ENCODE measurements around the gene NFKBIE. TPM values are rescaled to one million over a fixed set of nuclear protein-coding genes. Genes with fewer than 3 reads are reported as not detected.

The NFKBIE gene
- total and polyA plus RNA-seq, 2 of the 13 experiments (the other 11 are each of a cell fraction or from before 2014, with no cell fraction given) = 6.7 to 14.5 TPM

- 0 out of 2 replicates have a peak, but pooled peaks have one; percentile 67 for TF ChIP-seq ZNF761 (CRISPR knock-in tag; conservative IDR thresholded peaks at IDR 0.05)
- TF ChIP-seq TGIF2 (CRISPR knock-in tag; IDR thresholded peaks at IDR 0.05) = peak; percentile 91
- TF ChIP-seq PHF21A (CRISPR knock-in tag; IDR thresholded peaks at IDR 0.05) = peak; percentile 73
- no peak for TF ChIP-seq PAF1 (CRISPR knock-in tag; IDR thresholded peaks at IDR 0.05)
- TF ChIP-seq, protein P1, sequence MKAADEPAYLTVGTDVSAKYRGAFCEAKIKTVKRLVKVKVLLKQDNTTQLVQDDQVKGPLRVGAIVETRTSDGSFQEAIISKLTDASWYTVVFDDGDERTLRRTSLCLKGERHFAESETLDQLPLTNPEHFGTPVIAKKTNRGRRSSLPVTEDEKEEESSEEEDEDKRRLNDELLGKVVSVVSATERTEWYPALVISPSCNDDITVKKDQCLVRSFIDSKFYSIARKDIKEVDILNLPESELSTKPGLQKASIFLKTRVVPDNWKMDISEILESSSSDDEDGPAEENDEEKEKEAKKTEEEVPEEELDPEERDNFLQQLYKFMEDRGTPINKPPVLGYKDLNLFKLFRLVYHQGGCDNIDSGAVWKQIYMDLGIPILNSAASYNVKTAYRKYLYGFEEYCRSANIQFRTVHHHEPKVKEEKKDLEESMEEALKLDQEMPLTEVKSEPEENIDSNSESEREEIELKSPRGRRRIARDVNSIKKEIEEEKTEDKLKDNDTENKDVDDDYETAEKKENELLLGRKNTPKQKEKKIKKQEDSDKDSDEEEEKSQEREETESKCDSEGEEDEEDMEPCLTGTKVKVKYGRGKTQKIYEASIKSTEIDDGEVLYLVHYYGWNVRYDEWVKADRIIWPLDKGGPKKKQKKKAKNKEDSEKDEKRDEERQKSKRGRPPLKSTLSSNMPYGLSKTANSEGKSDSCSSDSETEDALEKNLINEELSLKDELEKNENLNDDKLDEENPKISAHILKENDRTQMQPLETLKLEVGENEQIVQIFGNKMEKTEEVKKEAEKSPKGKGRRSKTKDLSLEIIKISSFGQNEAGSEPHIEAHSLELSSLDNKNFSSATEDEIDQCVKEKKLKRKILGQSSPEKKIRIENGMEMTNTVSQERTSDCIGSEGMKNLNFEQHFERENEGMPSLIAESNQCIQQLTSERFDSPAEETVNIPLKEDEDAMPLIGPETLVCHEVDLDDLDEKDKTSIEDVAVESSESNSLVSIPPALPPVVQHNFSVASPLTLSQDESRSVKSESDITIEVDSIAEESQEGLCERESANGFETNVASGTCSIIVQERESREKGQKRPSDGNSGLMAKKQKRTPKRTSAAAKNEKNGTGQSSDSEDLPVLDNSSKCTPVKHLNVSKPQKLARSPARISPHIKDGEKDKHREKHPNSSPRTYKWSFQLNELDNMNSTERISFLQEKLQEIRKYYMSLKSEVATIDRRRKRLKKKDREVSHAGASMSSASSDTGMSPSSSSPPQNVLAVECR (CRISPR knock-in tag; IDR thresholded peaks at IDR 0.05; ENCODE audit: borderline replicate concordance) = peak; percentile 99
- TF ChIP-seq PLRG1 (conservative IDR thresholded peaks at IDR 0.05) = no peak
- TF ChIP-seq ZNF616 (CRISPR knock-in tag; IDR thresholded peaks at IDR 0.05; ENCODE audit: low read depth) = peak; percentile 79
- TF ChIP-seq FOXK1 (CRISPR knock-in tag; IDR thresholded peaks at IDR 0.05; ENCODE audit: borderline replicate concordance, low read depth) = peak; percentile 75; the same call in 1 of the 2 replicates
- TF ChIP-seq, protein P2, sequence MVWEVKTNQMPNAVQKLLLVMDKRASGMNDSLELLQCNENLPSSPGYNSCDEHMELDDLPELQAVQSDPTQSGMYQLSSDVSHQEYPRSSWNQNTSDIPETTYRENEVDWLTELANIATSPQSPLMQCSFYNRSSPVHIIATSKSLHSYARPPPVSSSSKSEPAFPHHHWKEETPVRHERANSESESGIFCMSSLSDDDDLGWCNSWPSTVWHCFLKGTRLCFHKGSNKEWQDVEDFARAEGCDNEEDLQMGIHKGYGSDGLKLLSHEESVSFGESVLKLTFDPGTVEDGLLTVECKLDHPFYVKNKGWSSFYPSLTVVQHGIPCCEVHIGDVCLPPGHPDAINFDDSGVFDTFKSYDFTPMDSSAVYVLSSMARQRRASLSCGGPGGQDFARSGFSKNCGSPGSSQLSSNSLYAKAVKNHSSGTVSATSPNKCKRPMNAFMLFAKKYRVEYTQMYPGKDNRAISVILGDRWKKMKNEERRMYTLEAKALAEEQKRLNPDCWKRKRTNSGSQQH (CRISPR knock-in tag; IDR thresholded peaks at IDR 0.05; ENCODE audit: low read depth) = peak; percentile 95
- TF ChIP-seq ZNF263 (CRISPR knock-in tag; IDR thresholded peaks at IDR 0.05) = no peak; the same call in 1 of the 2 replicates
- peak; percentile 75; the same call in 1 of the 2 replicates for TF ChIP-seq ZNF431 (CRISPR knock-in tag; IDR thresholded peaks at IDR 0.05; ENCODE audit: borderline replicate concordance, low read depth)
- no peak for TF ChIP-seq NFATC3 (CRISPR knock-in tag; IDR thresholded peaks at IDR 0.05)
- peak; percentile 95 for TF ChIP-seq TOPORS (CRISPR knock-in tag; IDR thresholded peaks at IDR 0.05)
- no peak for TF ChIP-seq CEBPB (IDR thresholded peaks at IDR 0.05; ENCODE audit: borderline replicate concordance, low read depth, low read length)
- TF ChIP-seq MIER3 (CRISPR knock-in tag; IDR thresholded peaks at IDR 0.05; ENCODE audit: borderline replicate concordance) = peak; percentile 77; the same call in 1 of the 2 replicates
- peak; percentile 94 for TF ChIP-seq NCOA1 (CRISPR knock-in tag; IDR thresholded peaks at IDR 0.05)
- TF ChIP-seq KDM5A (IDR thresholded peaks at IDR 0.05; ENCODE audit: borderline replicate concordance, low read length) = peak; percentile 89
- TF ChIP-seq ISX (CRISPR knock-in tag; conservative IDR thresholded peaks at IDR 0.05) = no peak
- TF ChIP-seq TIGD3 (CRISPR knock-in tag; IDR thresholded peaks at IDR 0.05; ENCODE audit: borderline replicate concordance) = no peak
- TF ChIP-seq, protein P3, sequence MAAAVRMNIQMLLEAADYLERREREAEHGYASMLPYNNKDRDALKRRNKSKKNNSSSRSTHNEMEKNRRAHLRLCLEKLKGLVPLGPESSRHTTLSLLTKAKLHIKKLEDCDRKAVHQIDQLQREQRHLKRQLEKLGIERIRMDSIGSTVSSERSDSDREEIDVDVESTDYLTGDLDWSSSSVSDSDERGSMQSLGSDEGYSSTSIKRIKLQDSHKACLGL (CRISPR knock-in tag; IDR thresholded peaks at IDR 0.05) = peak; percentile 97
- TF ChIP-seq ZNF143 (CRISPR knock-in tag; IDR thresholded peaks at IDR 0.05) = no peak
- TF ChIP-seq ZNF24 (IDR thresholded peaks at IDR 0.05) = 0 out of 2 replicates have a peak, but pooled peaks have one; percentile 30
- peak; percentile 17; the same call in 1 of the 2 replicates for TF ChIP-seq SSRP1 (CRISPR knock-in tag; IDR thresholded peaks at IDR 0.05)
- no peak for TF ChIP-seq KLF13 (CRISPR knock-in tag; IDR thresholded peaks at IDR 0.05)
- TF ChIP-seq CC2D1A (CRISPR knock-in tag; IDR thresholded peaks at IDR 0.05) = no peak
Measured at GRCh38 chr6:44257025-44257752, 8.2 kb downstream of the NFKBIE start, which contains the start of gene SLC35B2 (continued).

Measured in HepG2 (cell line).